OCI-LY3 (cell line): ENCODE results near the gene RAMP2.

Experiments used
- H2AFZ ChIP-seq: fragments of 200-600, 300-600 bp; shearing (Covaris generic); 2 replicates; pipeline ENCODE4 v1.6.0; 2014; ENCODE audit warnings: antibody characterized with exemption, low read depth, low read length
- H3K27ac ChIP-seq: fragments of 200-600, 300-600 bp; sonication (generic); 2 replicates; pipeline ENCODE4 v1.5.1; 2014; ENCODE audit warnings: mild to moderate bottlenecking, low read length, moderate library complexity, mixed read lengths
- H3K27me3 ChIP-seq: fragments of 200-600, 300-600 bp; sonication (generic); 2 replicates; pipeline ENCODE4 v1.6.1; 2014; ENCODE audit warnings: low read depth, low read length, mixed read lengths
- H3K36me3 ChIP-seq: fragments of 200-600, 300-600 bp; sonication (generic); replicated peaks from 2 replicates; pipeline ENCODE3; 2014; ENCODE audit warnings: low read depth, low read length, mixed read lengths
- H3K4me1 ChIP-seq: fragments of 300-600, 200-600 bp; sonication (generic); 2 replicates; pipeline ENCODE4 v1.6.1; 2014; ENCODE audit warnings: low read length, mixed read lengths
- H3K4me2 ChIP-seq: fragments of 200-600, 300-600 bp; sonication (generic); 2 replicates; pipeline ENCODE4 v1.6.1; 2014; ENCODE audit warnings: low read length, mixed read lengths
- H3K4me3 ChIP-seq: fragments of 300-600, 200-600 bp; sonication (generic); 2 replicates; pipeline ENCODE4 v1.5.1; 2014; ENCODE audit warnings: antibody characterized with exemption, mild to moderate bottlenecking, low read length, moderate library complexity
- H3K79me2 ChIP-seq: fragments of 300-600, 200-600 bp; shearing (Covaris generic); 2 replicates; pipeline ENCODE4 v1.6.1; 2014; ENCODE audit warnings: mild to moderate bottlenecking, low read length, mixed read lengths
- H3K9ac ChIP-seq: fragments of 300-600, 200-600 bp; shearing (Covaris generic); 2 replicates; pipeline ENCODE4 v1.6.0; 2014; ENCODE audit warnings: mild to moderate bottlenecking, low read length, moderate library complexity
- H3K9me3 ChIP-seq: fragments of 200-600, 300-600 bp; shearing (Covaris generic); 2 replicates; pipeline ENCODE4 v1.6.1; 2014; ENCODE audit warnings: low read length, mixed read lengths; ENCODE audit not compliant: insufficient read depth
- H4K20me1 ChIP-seq: fragments of 200-600, 300-600 bp; sonication (generic); 2 replicates; pipeline ENCODE4 v1.6.1; 2016; ENCODE audit warnings: low read length, mixed read lengths; ENCODE audit not compliant: insufficient read depth
- EZH2phosphoT487 ChIP-seq: fragments of 200-600 bp; shearing (Covaris generic); IDR thresholded peaks from 2 replicates; pipeline ENCODE4 v1.6.1; 2018; ENCODE audit warnings: antibody characterized with exemption, mixed run types, low read depth
- TF ChIP-seq, protein P1 (sequence below): fragments of 200-600, 300-600 bp; sonication (generic); IDR thresholded peaks from 2 replicates; pipeline ENCODE4 v1.5.1; 2014; ENCODE audit warnings: antibody characterized with exemption, low read length, low read depth

The RAMP2 gene, protein sequence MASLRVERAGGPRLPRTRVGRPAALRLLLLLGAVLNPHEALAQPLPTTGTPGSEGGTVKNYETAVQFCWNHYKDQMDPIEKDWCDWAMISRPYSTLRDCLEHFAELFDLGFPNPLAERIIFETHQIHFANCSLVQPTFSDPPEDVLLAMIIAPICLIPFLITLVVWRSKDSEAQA

DNA sequence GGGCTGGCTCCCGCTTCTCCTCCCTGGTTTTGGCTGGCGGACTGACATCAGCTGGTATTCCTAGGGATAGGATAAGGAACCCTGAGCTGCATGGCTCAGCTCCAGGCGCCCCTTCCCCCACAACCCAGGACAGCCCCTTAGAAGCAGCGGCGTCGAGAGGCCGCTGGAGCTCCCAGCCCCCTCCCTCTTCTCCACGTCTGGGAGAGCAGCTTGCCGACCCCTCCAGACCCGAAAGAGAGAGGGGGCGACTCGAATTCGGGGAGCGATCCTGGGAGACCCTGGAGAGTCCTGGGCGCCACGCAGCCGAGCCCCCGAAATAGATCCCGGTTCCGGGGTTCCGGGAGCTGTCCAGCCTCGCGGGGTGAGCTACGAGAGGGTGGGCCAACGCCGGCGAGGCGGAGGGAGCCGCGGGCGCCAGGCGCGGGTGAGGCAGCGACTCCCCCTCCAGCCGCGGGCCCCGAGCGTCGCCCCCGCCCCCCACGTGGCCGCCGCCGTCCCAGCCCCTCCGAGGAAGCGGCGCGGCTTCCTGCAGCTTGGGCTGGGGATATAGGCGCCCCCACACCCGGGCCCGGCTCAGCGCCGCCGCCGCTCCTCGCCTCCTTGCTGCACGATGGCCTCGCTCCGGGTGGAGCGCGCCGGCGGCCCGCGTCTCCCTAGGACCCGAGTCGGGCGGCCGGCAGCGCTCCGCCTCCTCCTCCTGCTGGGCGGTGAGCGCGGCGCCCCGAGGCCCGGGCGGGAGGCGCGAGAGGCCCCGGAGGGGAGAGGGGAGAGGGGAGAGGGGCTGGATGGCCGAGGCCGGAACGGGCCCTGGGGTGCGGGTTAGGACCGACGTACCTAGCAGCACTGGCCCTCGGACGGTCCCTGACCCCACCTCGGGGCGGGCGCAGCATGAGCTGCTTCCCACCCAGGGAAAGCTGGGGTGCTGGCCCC lies at the start of gene RAMP2:
RAMP2 (plus strand) TSS at position 576 of the 930 bp plus-strand sequence; CDS start at position 611, 35 bp downstream.
- no peaks in the 10 kb centered on the region for H3K9me3 ChIP-seq
- TF ChIP-seq EZH2phosphoT487 = no peak
- TF ChIP-seq, protein P1, sequence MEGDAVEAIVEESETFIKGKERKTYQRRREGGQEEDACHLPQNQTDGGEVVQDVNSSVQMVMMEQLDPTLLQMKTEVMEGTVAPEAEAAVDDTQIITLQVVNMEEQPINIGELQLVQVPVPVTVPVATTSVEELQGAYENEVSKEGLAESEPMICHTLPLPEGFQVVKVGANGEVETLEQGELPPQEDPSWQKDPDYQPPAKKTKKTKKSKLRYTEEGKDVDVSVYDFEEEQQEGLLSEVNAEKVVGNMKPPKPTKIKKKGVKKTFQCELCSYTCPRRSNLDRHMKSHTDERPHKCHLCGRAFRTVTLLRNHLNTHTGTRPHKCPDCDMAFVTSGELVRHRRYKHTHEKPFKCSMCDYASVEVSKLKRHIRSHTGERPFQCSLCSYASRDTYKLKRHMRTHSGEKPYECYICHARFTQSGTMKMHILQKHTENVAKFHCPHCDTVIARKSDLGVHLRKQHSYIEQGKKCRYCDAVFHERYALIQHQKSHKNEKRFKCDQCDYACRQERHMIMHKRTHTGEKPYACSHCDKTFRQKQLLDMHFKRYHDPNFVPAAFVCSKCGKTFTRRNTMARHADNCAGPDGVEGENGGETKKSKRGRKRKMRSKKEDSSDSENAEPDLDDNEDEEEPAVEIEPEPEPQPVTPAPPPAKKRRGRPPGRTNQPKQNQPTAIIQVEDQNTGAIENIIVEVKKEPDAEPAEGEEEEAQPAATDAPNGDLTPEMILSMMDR = no peak
- peak within 1 kb of the TSS; percentile 28; the same call in 1 of the 2 replicates for H3K9ac ChIP-seq
- H3K4me2 ChIP-seq = peak within 1 kb of the TSS; percentile 70
- H4K20me1 ChIP-seq = no peaks in the 10 kb centered on the region
- peaks cover 30% of the 10 kb centered on the region for H3K4me1 ChIP-seq
- H3K36me3 ChIP-seq = no peaks in the 10 kb centered on the region
- peak within 1 kb of the TSS; percentile 17; the same call in 1 of the 2 replicates for H3K27ac ChIP-seq
- H2AFZ ChIP-seq = no peak within 1 kb of the TSS; the same call in 1 of the 2 replicates
- no peaks in the 10 kb centered on the region for H3K79me2 ChIP-seq
- no peaks in the 10 kb centered on the region for H3K27me3 ChIP-seq
- H3K4me3 ChIP-seq = peak within 1 kb of the TSS; percentile 22; the same call in 1 of the 2 replicates

DNA sequence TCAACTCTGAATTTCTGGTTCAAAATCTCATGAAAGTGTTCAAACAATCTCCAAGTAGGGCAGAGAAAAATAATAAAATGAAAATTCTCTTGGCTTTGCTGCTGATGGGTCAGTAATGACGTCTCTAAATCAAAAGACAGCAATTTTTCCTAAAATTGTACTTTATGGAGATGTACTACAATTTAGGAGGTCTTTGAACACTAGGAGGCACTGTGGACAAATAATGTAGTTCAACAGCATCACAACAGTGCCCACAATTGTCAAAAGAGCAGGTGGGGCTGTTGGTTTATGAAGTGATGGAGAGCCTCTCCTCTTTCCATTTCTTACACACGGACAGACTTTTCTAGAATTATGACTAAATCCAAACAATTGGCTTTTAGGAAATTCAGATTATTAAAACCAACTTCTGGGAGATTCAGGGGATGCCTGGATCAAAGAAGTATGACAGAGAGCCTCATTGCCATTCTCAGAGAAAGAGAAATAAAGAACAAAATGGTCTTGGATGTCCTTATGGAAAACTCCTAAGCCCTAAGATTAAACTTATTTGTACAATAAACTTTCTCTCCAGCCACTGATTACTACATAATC lies 39.9 kb upstream of the RAMP2 start:
- Histone ChIP-seq H3K4me3 (no peak overlapping the region), H2AFZ (no peak overlapping the region), H3K79me2 (no peaks in the 10 kb centered on the region), H3K9me3 (no peaks in the 10 kb centered on the region), H3K4me1 (no peaks in the 10 kb centered on the region), H3K9ac (no peak overlapping the region), H3K27ac (no peak overlapping the region), H3K27me3 (no peaks in the 10 kb centered on the region), H3K36me3 (peaks cover 52% of the 10 kb centered on the region), H3K4me2 (no peak overlapping the region), H4K20me1 (no peaks in the 10 kb centered on the region)
- no peak for TF ChIP-seq EZH2phosphoT487
- TF ChIP-seq, protein P1 = peak; percentile 74

DNA sequence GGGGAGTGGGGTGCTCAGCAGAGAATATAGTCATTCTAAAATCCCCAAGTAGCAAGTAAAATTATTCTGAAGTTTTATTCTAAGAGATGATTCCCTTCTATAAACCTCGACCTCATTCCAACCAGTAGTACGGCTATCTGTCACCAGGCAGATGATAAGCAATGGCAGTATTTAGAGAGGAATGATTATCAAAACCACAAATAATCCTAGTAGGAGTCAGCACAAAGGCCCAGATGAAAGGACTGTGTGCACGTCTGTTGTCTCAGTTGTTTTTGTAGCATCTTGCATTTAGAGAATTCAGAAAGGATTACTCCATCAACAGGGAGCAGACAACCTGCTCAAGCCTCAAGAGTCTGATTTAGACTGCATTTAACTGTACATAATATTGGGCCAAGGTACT lies 37.4 kb upstream of the RAMP2 start:
- no peak overlapping the region for H3K4me3 ChIP-seq
- H3K79me2 ChIP-seq = no peaks in the 10 kb centered on the region
- no peaks in the 10 kb centered on the region for H3K4me1 ChIP-seq
- no peaks in the 10 kb centered on the region for H4K20me1 ChIP-seq
- peaks cover 35% of the 10 kb centered on the region for H3K36me3 ChIP-seq
- H3K9me3 ChIP-seq = no peaks in the 10 kb centered on the region
- H3K9ac ChIP-seq = no peak overlapping the region
- H3K4me2 ChIP-seq = no peak overlapping the region
- H3K27ac ChIP-seq = no peak overlapping the region
- TF ChIP-seq, protein P1 = no peak
- TF ChIP-seq EZH2phosphoT487 = no peak
- no peaks in the 10 kb centered on the region for H3K27me3 ChIP-seq
- no peak overlapping the region for H2AFZ ChIP-seq

DNA sequence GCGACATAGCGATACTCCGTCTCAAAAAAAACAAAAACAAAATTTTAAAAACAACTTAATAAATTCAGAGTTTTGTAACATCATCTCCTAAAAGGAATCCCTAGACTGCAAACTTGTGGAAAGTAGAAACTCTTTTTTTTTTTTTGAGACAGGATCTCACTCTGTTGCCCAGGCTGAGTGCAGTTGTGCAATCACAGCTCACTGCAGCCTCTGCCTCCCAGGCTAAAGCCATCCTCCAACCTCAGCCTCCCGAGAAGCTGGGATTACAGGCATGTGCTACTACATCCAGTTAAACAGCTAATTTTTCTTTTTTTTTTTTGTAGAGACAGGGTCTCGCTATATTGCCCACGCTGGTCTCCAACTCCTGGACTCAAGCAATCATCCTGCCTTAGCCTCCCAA lies 35.9 kb upstream of the RAMP2 start:
- H3K9ac ChIP-seq = no peak overlapping the region
- H4K20me1 ChIP-seq = no peaks in the 10 kb centered on the region
- no peaks in the 10 kb centered on the region for H3K79me2 ChIP-seq
- no peak overlapping the region for H3K4me2 ChIP-seq
- no peak overlapping the region for H2AFZ ChIP-seq
- no peak for TF ChIP-seq EZH2phosphoT487
- TF ChIP-seq, protein P1 = no peak
- peaks cover 28% of the 10 kb centered on the region for H3K36me3 ChIP-seq
- H3K4me3 ChIP-seq = no peak overlapping the region
- H3K4me1 ChIP-seq = no peaks in the 10 kb centered on the region
- no peak overlapping the region for H3K27ac ChIP-seq
- H3K9me3 ChIP-seq = no peaks in the 10 kb centered on the region
- no peaks in the 10 kb centered on the region for H3K27me3 ChIP-seq
